K562 (cell line): ENCODE results near the gene PRPF8.

ENCODE experiments used
- MXI1 ChIP-seq: IDR thresholded peaks from 2 replicates; pipeline ENCODE4 v1.6.1; 2011; ENCODE audit warnings: low read depth, mild to moderate bottlenecking, improper control_type of control experiment, low read length
- TF ChIP-seq, protein P1 (sequence below): sonication (generic); formaldehyde crosslinking; IDR thresholded peaks from 2 replicates; pipeline ENCODE4 v1.8.0; 2022; ENCODE audit warnings: mild to moderate bottlenecking, missing genetic modification reagents
- TF ChIP-seq, protein P2 (sequence below): sonication (generic); formaldehyde crosslinking; IDR thresholded peaks from 2 replicates; pipeline ENCODE4 v1.8.0; 2022; ENCODE audit warnings: missing genetic modification reagents, mild to moderate bottlenecking, borderline replicate concordance

DNA sequence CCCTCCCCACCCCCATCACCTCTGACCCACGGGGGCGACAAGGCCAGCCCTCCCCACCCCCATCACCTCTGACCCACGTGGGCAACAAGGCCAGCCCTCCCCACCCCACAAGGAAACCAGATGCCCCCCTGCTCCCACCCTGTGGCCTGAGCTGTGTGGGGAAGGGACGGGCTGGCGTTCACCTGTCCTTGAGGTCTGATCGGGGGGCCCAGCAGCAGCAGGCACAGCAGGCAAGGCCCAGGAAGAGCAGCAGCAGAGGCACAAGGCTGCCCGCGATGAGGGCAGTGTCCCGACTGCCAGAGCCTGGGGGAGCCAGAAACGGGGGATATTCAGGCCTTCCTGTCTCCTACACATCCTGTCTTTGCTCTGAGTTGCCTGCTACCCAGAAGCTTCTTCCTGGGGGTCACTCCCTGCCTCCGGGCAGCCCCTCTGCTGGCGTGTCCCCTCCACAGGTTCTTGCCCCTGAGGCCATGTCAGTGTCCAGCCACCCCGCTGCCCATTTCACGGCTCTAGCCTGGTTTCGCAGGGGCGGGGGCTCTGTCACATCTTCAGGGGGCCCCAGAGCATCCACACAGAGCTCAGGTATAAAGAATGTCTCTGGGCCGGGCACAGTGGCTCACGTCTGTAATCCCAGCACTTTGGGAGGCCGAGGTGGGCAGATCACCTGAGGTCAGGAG lies 45.9 kb downstream of the PRPF8 start:
- TF ChIP-seq, protein P1, sequence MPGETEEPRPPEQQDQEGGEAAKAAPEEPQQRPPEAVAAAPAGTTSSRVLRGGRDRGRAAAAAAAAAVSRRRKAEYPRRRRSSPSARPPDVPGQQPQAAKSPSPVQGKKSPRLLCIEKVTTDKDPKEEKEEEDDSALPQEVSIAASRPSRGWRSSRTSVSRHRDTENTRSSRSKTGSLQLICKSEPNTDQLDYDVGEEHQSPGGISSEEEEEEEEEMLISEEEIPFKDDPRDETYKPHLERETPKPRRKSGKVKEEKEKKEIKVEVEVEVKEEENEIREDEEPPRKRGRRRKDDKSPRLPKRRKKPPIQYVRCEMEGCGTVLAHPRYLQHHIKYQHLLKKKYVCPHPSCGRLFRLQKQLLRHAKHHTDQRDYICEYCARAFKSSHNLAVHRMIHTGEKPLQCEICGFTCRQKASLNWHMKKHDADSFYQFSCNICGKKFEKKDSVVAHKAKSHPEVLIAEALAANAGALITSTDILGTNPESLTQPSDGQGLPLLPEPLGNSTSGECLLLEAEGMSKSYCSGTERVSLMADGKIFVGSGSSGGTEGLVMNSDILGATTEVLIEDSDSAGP (CRISPR knock-in tag), result no peak
- TF ChIP-seq, protein P2, sequence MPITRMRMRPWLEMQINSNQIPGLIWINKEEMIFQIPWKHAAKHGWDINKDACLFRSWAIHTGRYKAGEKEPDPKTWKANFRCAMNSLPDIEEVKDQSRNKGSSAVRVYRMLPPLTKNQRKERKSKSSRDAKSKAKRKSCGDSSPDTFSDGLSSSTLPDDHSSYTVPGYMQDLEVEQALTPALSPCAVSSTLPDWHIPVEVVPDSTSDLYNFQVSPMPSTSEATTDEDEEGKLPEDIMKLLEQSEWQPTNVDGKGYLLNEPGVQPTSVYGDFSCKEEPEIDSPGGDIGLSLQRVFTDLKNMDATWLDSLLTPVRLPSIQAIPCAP, result no peak
- TF ChIP-seq MXI1, result no peak
